Heart left ventricle (tissue), 13 donors: ENCODE data around the gene FILIP1.

Experiments used
- CTCF ChIP-seq, 12 donors: fragments of 200-600 bp; sonication (generic) in 4 of 12; IDR thresholded peaks; one replicate each; pipeline versions ENCODE4 v1.5.0 to v1.8.0; 2018 to 2022; ENCODE audit warnings: antibody characterized with exemption in 12 of 12, mild to moderate bottlenecking in 5 of 12
- POLR2A ChIP-seq, 2 donors: fragments of 450-650 bp; IDR thresholded peaks; one replicate each; pipeline ENCODE4 v1.6.1; 2017; ENCODE audit warnings: antibody characterized with exemption in 2 of 2, mild to moderate bottlenecking in 2 of 2, moderate library complexity in 2 of 2
- donor health status: ischemic (EF 13 %, LVEDD 7.1; RV severe dilation, severe dysfunction).
- donor health status: DM: no; HTN: yes; CAD: no.
- donor health status: DM: no; HTN: no; CAD: no.
- donor health status: ischemic (EF 25% LVEDD 6.9; RV normal size, moderate dysfunction).
- donor health status: ischemic (EF 25% LVEDD 5.7; RV mildly dilated, moderate dysfunction).
- donor health status: ischemic (EF 35%, LVEDD 5.7; RV mildly dilated, moderate dysfunction).
- donor health status: nonischemic (EF 11% LVEDD 7.7; RV severe dilation, severe dysfunction).
- donor health status: DM: yes; HTN: yes; CAD: no.
- donor health status: PGD.
- donor health status: ischemic (EF 29% LVEDD 5.4; RV normal size, mild dysfunction).
- donor health status: nonischemic (EF 23%, LVEDD 6.1; RV moderate dilation, normal function).

- TF ChIP-seq POLR2A (IDR thresholded peaks at IDR 0.05) = no peak
- peak; percentile 69 to 93 (median 86) for TF ChIP-seq CTCF (IDR thresholded peaks at IDR 0.05)
These were observed 226.8 kb downstream of the FILIP1 start for GRCh38 chr6:75266716-75267291.
